D721Med (cell line): ENCODE results near the gene SESN3.

Experiments
- DNase-seq: peaks from one replicate; pipeline ENCODE4 v3.0.0; 2011; ENCODE audit warnings: low spot score; ENCODE audit not compliant: insufficient read length
- FAIRE-seq: peaks from 2 replicates; lab custom pipeline; 2011; peaks lifted over from hg19 to GRCh38; lab: Jason Lieb, UNC
- CTCF ChIP-seq: IDR thresholded peaks from 2 replicates; pipeline ENCODE4 v1.5.1; 2012; ENCODE audit warnings: mild to moderate bottlenecking, control low read depth; ENCODE audit not compliant: insufficient read depth; ENCODE audit errors: missing control alignments

Gene SESN3

DNA sequence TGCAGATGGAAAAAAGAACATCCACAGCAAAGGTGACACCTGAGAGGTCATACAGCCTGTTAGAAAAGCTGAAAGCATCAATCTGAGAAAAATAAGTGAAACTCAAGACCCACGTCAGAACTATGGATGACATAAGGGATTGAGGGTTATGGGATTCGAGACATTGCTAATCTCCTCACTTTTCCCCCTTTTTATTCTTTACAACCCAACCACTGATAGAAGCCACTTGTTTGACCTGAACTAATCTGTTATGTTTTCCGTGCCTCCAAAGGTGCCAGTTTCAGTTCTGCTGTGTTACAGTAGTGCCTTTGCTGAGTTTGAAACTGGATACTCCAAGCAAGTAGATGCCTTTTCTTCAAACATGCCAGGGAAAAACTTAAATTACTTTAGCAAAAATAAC is 16.9 kb upstream of the SESN3 start:
- no peak for DNase-seq
- TF ChIP-seq CTCF = no peak
- no peak for FAIRE-seq

DNA sequence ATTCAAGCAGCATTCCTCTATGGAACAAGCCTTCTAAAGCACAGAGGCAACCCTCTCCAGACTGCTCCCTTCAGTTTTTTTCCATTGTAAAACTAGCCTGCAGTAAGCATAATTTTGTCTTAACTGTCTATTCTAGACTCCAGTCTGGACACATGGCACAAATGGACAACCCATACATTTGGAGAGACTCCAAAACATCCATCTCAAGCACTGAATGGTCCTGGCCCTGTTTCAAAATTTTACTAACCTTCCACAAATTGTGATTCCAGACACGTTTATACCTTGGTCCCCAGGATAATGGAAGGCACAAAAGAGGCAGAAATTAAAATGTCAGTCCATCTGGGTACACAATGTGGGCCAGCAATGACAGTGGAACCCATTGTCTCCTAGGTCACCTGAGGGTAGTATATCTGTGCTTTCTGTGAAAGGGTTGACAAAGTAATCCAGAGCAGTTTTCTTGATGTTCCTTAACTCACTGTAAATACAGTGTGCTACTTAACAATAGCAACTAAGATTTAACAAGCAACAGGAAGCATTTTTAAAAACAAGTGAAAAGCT is 16.2 kb upstream of the SESN3 start:
- FAIRE-seq (no peak), DNase-seq (no peak)

DNA sequence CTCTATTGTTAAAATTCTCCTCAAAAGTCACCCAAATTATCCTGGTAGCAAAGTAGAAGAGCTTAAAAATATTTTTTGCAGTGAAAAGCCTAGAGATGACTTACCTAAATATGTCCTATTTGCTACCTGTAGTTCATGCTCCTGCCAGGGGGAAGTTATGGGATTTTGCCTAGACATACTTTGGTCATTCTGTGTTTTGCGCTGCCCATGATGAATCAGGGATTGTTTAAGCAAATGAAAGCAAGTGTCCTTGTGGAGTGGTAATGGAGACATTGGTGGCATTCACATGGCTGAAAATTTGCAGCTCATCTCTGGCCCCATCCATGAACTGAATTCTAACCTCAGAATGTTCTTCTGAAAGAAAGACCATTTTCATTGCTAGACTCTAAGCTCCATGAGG is 14.6 kb upstream of the SESN3 start:
- DNase-seq (no peak), FAIRE-seq (no peak)
- TF ChIP-seq CTCF = no peak

More for the DNA sequence above, 16.2 kb upstream of the SESN3 start:
- TF ChIP-seq CTCF = no peak

DNA sequence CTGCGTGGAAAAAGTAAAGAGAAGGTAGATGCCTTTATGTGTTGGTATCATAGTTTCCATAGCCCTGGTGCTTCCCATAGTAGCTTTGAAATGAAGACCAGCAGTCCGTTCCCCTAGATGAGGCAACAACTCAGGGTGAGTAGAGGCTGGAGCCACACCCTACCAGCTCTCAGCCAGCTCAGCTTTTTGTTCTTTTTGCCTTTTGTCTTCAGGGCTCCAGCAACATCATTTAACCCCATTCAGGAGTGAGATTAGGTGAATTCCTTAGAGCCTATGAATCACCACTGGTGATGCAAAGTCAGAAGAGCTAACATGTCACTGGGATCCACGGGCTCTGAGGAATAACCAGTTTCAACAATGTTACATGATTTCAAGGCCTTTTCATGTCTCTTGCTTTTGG is 14.0 kb upstream of the SESN3 start:
- no peak for DNase-seq
- FAIRE-seq = no peak
- TF ChIP-seq CTCF = no peak

GRCh38 chr11:95243673-95244072 is 12.7 kb upstream of the SESN3 start:
- TF ChIP-seq CTCF = no peak
- FAIRE-seq (no peak), DNase-seq (no peak)

DNA sequence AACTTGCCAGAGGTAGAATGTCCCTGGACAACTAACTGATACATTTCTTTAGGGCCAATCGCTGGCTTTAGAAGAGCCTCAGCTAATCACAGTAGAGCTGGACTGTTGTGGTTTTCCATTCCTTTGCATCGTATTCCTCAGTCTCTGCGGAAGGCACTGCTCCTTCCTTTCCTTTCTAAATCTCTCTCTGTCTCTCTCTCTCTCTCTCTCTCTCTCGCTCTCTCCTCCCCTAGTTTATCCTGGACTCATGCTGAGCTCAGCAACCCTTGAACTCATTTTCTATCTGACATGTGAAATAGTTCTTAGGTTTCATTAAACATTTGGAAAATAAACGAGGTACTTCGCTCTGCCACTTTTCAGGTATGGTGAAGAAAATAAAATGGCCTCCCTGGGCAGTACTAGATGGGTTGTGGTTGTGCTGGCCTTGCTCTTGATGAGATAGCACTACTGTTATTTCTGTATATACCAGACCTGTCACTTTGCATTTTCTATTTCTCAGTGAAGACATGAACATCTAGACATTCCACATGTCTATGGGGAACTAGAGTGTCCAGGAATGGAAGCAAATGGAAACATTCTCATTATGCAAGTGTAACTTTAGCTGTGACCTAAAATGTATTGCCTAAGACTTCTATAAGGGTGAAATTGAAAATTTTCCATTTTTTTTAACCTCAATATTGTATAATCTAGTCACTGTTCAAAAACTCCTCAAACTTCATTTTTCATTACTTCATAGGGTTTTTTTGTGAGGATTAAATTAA is 12.0 kb upstream of the SESN3 start:
- FAIRE-seq (no peak), DNase-seq (no peak)
- TF ChIP-seq CTCF = no peak
